PC-9 (cell line): ENCODE data around the gene KATNB1. TPM values are rescaled to one million over a fixed set of nuclear protein-coding genes. Genes with fewer than 3 reads are reported as not detected.

Experiments
- BruUV-seq: library from RNA; stranded (reverse); fragments of 400-500 nt; replicated peaks from 2 replicates; lab custom pipeline; 2021; lab: Mats Ljungman, UMichigan
- CTCF ChIA-PET: fragments of 300-600 bp; sonication (Branson Sonifier 250); formaldehyde crosslinking; loops from one replicate; lab custom pipeline; 2022; ENCODE audit warnings: antibody characterized with exemption; lab: Charles Lee
- POLR2A ChIA-PET: fragments of 300-600 bp; sonication (Branson Sonifier 250); formaldehyde crosslinking; loops from one replicate; lab custom pipeline; 2022; ENCODE audit warnings: antibody characterized with exemption; ENCODE audit not compliant: unreplicated experiment; lab: Charles Lee
- DNase-seq, 2 experiments: peaks; one replicate each; pipeline versions ENCODE4 v3.0.0 to v3.0.0-alpha.2; 2015 to 2022; ENCODE audit warnings: mixed read lengths in 1 of 2
- H2AFZ ChIP-seq: fragments of 200-600 bp; sonication (generic); 2 replicates; pipeline ENCODE4 v1.8.1; 2017; ENCODE audit warnings: antibody characterized with exemption
- H3F3A ChIP-seq: fragments of 200-600 bp; sonication (generic); 2 replicates; pipeline ENCODE4 v1.8.1; 2017; ENCODE audit warnings: antibody characterized with exemption, mild to moderate bottlenecking, low read depth; ENCODE audit not compliant: insufficient read depth
- H3K27ac ChIP-seq: fragments of 200-600 bp; sonication (generic); 2 replicates; pipeline ENCODE4 v1.6.1; 2016; ENCODE audit warnings: mixed run types
- H3K27me3 ChIP-seq: fragments of 200-600 bp; sonication (generic); 2 replicates; pipeline ENCODE4 v1.6.1; 2016; ENCODE audit warnings: low read depth, mixed run types; ENCODE audit not compliant: insufficient read depth
- H3K36me3 ChIP-seq: fragments of 200-600 bp; sonication (generic); 2 replicates; pipeline ENCODE4 v1.6.1; 2016; ENCODE audit warnings: low read depth, mixed run types
- H3K4me1 ChIP-seq: fragments of 200-600 bp; sonication (generic); replicated peaks from 2 replicates; pipeline ENCODE4 v1.6.1; 2016; ENCODE audit warnings: mixed run types; ENCODE audit not compliant: insufficient read depth
- H3K4me2 ChIP-seq: fragments of 200-600 bp; sonication (generic); 2 replicates; pipeline ENCODE4 v1.6.1; 2017; ENCODE audit warnings: mixed run types
- H3K4me3 ChIP-seq: fragments of 200-600 bp; sonication (generic); 2 replicates; pipeline ENCODE4 v1.6.1; 2016; ENCODE audit warnings: mixed run types
- H3K79me2 ChIP-seq: fragments of 200-600 bp; sonication (generic); 2 replicates; pipeline ENCODE4 v1.6.1; 2017; ENCODE audit warnings: low read depth, mixed run types
- H3K9me2 ChIP-seq: fragments of 200-600 bp; sonication (generic); 2 replicates; pipeline ENCODE4 v1.8.1; 2017; ENCODE audit warnings: mild to moderate bottlenecking; ENCODE audit not compliant: insufficient read depth
- H3K9me3 ChIP-seq: fragments of 200-600 bp; sonication (generic); 2 replicates; pipeline ENCODE4 v1.8.1; 2016; ENCODE audit warnings: low read depth; ENCODE audit not compliant: insufficient read depth
- H4K20me1 ChIP-seq: fragments of 200-600 bp; sonication (generic); 2 replicates; pipeline ENCODE4 v1.8.1; 2017; ENCODE audit not compliant: insufficient read depth
- EZH2 ChIP-seq: fragments of 200-600 bp; sonication (generic); IDR thresholded peaks from 2 replicates; pipeline ENCODE4 v1.8.0; 2017; ENCODE audit warnings: antibody characterized with exemption, low read depth
- intact Hi-C: fragments of 100-400 bp; cut with micrococcal nuclease; formaldehyde crosslinking; loops from one replicate; pipeline ENCODE4 v1.10.0; 2022; ENCODE audit not compliant: unreplicated experiment
- total RNA-seq: library from RNA; stranded (reverse); gene quantifications from 2 replicates; pipeline ENCODE4 v1.2.3, GENCODE V29; 2021
- TF ChIP-seq, protein P1 (sequence below): fragments of 200-600 bp; sonication (generic); conservative IDR thresholded peaks from 2 replicates; pipeline ENCODE4 v1.6.1; 2017; ENCODE audit warnings: mixed run types, antibody characterized with exemption, mild to moderate bottlenecking, moderate library complexity

The KATNB1 gene
- total RNA-seq, 1 experiment from 2014 or later, result 27.7 TPM

DNA sequence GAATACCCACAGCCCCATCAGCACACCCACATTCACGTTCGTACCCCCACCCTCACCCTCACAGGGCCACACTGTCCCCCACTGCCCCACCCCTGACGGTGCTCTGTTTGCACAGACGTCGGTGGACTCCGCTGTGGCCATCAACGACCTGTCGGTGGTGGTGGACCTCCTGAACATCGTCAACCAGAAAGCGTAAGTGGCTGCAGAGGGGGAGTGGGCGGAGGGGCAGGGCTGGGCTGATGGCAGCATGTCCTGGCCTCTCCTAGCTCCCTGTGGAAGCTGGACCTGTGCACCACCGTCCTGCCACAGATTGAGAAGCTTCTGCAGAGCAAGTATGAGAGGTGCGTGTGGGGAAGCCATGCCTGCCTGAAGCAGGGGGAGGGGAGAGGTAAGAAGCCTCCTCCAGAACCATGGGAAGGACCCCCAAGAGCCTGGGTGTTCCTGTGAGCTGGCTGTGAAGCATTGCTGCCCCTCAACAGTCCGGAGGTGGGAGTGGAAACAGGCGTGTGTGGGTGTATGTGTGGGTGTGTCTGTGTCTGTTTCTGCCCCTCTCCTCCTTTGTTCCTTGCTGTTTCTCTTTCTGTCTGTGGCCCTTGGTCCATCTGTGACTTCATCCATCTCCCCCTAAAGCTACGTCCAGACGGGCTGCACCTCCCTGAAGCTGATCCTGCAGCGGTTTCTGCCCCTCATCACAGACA lies 20.3 kb downstream of the KATNB1 start:
- H3K79me2 ChIP-seq, result no peaks in the 10 kb centered on the region
- no peak overlapping the region for H3K4me3 ChIP-seq
- no TSS peak for BruUV-seq
- H3K4me1 ChIP-seq, result peaks cover 20% of the 10 kb centered on the region
- no peak overlapping the region for H3K4me2 ChIP-seq
- H3K36me3 ChIP-seq, result no peaks in the 10 kb centered on the region
- no peak overlapping the region for H3K27ac ChIP-seq
- no peak overlapping the region for H2AFZ ChIP-seq
- H4K20me1 ChIP-seq, result peaks cover 5% of the 10 kb centered on the region; the same call in 1 of the 2 replicates
- H3K9me2 ChIP-seq, result no peaks in the 10 kb centered on the region
- ChIA-PET POLR2A (no interaction called here), CTCF (no interaction called here)
- no peaks in the 10 kb centered on the region for H3K9me3 ChIP-seq
- intact Hi-C loops, result loop anchor here (2.0 kb wide), 1 partner anchor 245 kb away; the partner anchor contains the start of genes USB1 and ZNF319
- DNase-seq, result no peak
- no peaks in the 10 kb centered on the region for H3K27me3 ChIP-seq
- no peak for TF ChIP-seq EZH2
- TF ChIP-seq, protein P1, sequence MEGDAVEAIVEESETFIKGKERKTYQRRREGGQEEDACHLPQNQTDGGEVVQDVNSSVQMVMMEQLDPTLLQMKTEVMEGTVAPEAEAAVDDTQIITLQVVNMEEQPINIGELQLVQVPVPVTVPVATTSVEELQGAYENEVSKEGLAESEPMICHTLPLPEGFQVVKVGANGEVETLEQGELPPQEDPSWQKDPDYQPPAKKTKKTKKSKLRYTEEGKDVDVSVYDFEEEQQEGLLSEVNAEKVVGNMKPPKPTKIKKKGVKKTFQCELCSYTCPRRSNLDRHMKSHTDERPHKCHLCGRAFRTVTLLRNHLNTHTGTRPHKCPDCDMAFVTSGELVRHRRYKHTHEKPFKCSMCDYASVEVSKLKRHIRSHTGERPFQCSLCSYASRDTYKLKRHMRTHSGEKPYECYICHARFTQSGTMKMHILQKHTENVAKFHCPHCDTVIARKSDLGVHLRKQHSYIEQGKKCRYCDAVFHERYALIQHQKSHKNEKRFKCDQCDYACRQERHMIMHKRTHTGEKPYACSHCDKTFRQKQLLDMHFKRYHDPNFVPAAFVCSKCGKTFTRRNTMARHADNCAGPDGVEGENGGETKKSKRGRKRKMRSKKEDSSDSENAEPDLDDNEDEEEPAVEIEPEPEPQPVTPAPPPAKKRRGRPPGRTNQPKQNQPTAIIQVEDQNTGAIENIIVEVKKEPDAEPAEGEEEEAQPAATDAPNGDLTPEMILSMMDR, result no peak
- H3F3A ChIP-seq, result peaks cover 9% of the 10 kb centered on the region; the same call in 1 of the 2 replicates

- BruUV-seq, result no TSS peak
- peaks cover 5% of the 10 kb centered on the region; the same call in 1 of the 2 replicates for H4K20me1 ChIP-seq
- H3K27ac ChIP-seq, result no peak overlapping the region
- no peak overlapping the region for H3K4me3 ChIP-seq
- no peaks in the 10 kb centered on the region for H3K79me2 ChIP-seq
- no peak overlapping the region for H3K4me2 ChIP-seq
- H3K9me2 ChIP-seq, result no peaks in the 10 kb centered on the region
- H3K4me1 ChIP-seq, result peaks cover 21% of the 10 kb centered on the region
- no peaks in the 10 kb centered on the region for H3K9me3 ChIP-seq
- no peaks in the 10 kb centered on the region for H3K36me3 ChIP-seq
- H3F3A ChIP-seq, result peaks cover 9% of the 10 kb centered on the region; the same call in 1 of the 2 replicates
- intact Hi-C loops, result loop anchor here (1.0 to 2.0 kb wide), 4 partner anchors 107 to 249 kb away; partner anchors contain the start of genes USB1 and ZNF319
- POLR2A ChIA-PET, result no interaction called here
- no peak overlapping the region for H2AFZ ChIP-seq
- CTCF ChIA-PET, result no interaction called here
- no peak for DNase-seq
- H3K27me3 ChIP-seq, result no peaks in the 10 kb centered on the region
- TF ChIP-seq, protein P1, result no peak
- TF ChIP-seq EZH2, result no peak
Observed at GRCh38 chr16:57756424-57757325, 21.1 kb downstream of the KATNB1 start.

GRCh38 chr16:57757326-57757786 lies 21.8 kb downstream of the KATNB1 start:
- H3K36me3 ChIP-seq, result no peaks in the 10 kb centered on the region
- POLR2A ChIA-PET, result interaction anchor here (0.6 kb wide), 1 partner anchor 196 kb away, joined by 4 read pairs; no protein-coding TSS in a partner anchor
- CTCF ChIA-PET, result interaction anchor here (0.6 to 0.9 kb wide), 2 partner anchors 31 to 106 kb away, joined by 3 read pairs; no protein-coding TSS in a partner anchor

More at GRCh38 chr16:57757326-57757786, 21.8 kb downstream of the KATNB1 start:
- Histone ChIP-seq H3K79me2 (no peaks in the 10 kb centered on the region), H4K20me1 (peaks cover 5% of the 10 kb centered on the region; the same call in 1 of the 2 replicates), H3K4me2 (no peak overlapping the region), H3F3A (peaks cover 9% of the 10 kb centered on the region; the same call in 1 of the 2 replicates), H3K9me2 (no peaks in the 10 kb centered on the region), H3K27me3 (no peaks in the 10 kb centered on the region), H3K4me1 (peaks cover 21% of the 10 kb centered on the region), H3K4me3 (no peak overlapping the region), H3K9me3 (no peaks in the 10 kb centered on the region), H2AFZ (no peak overlapping the region), H3K27ac (no peak overlapping the region)
- intact Hi-C loops, result loop anchor here (1.0 to 2.0 kb wide), 4 partner anchors 106 to 248 kb away; partner anchors contain the start of genes USB1 and ZNF319
- peak; percentile 59 to 91 for DNase-seq
- BruUV-seq, result no TSS peak
- TF ChIP-seq, protein P1, result peak; percentile 96
- TF ChIP-seq EZH2, result no peak
